Right atrium auricular region (tissue), 2 donors: Measurements from ENCODE around the gene PAX6. TPM values are rescaled to one million over a fixed set of nuclear protein-coding genes. Genes with fewer than 3 reads are reported as not detected.

Source experiments
- DNase-seq: peaks from one replicate; pipeline ENCODE4 v3.0.0-alpha.2; 2019; ENCODE audit warnings: low spot score
- H3K27ac ChIP-seq, 2 donors: fragments of 200-600 bp; sonication (generic); 1 replicate in 1 of 2; 2 replicates in 1 of 2; pipeline ENCODE4 v1.5.1; 2016 to 2019
- H3K27me3 ChIP-seq, 2 donors: fragments of 200-600 bp; sonication (generic); one replicate each; pipeline versions ENCODE4 v1.5.1 to v1.6.0; 2017 to 2019
- H3K36me3 ChIP-seq: fragments of 200-600 bp; sonication (generic); one replicate; pipeline ENCODE4 v1.5.1; 2016
- H3K4me1 ChIP-seq, 2 donors: fragments of 200-600 bp; sonication (generic); one replicate each; pipeline versions ENCODE4 v1.5.1 to v1.6.0; 2017 to 2019
- H3K4me3 ChIP-seq, 2 donors: fragments of 200-600 bp; sonication (generic); 1 replicate in 1 of 2; 2 replicates in 1 of 2; pipeline ENCODE4 v1.5.1; 2017 to 2019; ENCODE audit warnings: mild to moderate bottlenecking in 1 of 2, moderate library complexity in 1 of 2
- H3K9me3 ChIP-seq, 2 donors: fragments of 200-600 bp; sonication (generic); one replicate each; pipeline ENCODE4 v1.5.1; 2019
- CTCF ChIP-seq, 2 donors: fragments of 200-600 bp; sonication (generic); IDR thresholded peaks; one replicate each; pipeline ENCODE4 v1.5.1; 2019; ENCODE audit warnings: antibody characterized with exemption in 2 of 2
- total RNA-seq, 2 donors: library from RNA; depleted of rRNA; stranded (reverse); fragments of >200 nt; gene quantifications; one replicate each; pipeline ENCODE4 v1.1.0, GENCODE V29; 2016

The PAX6 gene
- total RNA-seq, 2 donors from 2014 or later = not detected

GRCh38 chr11:31768749-31769640 is 42.1 kb downstream of the PAX6 start:
- H3K27ac ChIP-seq = no peak overlapping the region

GRCh38 chr11:31767685-31768084 is 43.4 kb downstream of the PAX6 start:
- DNase-seq = no peak
- no peaks in the 10 kb centered on the region for H3K27me3 ChIP-seq
- no peak overlapping the region for H3K4me3 ChIP-seq
- no peak for TF ChIP-seq CTCF (IDR thresholded peaks at IDR 0.05)
- H3K36me3 ChIP-seq = no peaks in the 10 kb centered on the region
- no peak overlapping the region for H3K27ac ChIP-seq
- peaks cover 0 to 7% of the 10 kb centered on the region in 2 donors for H3K4me1 ChIP-seq
- no peaks in the 10 kb centered on the region for H3K9me3 ChIP-seq

More at GRCh38 chr11:31768749-31769640, 42.1 kb downstream of the PAX6 start:
- Histone ChIP-seq H3K36me3 (no peaks in the 10 kb centered on the region), H3K4me1 (peaks cover 0 to 8% of the 10 kb centered on the region in 2 donors), H3K4me3 (no peak overlapping the region), H3K27me3 (no peaks in the 10 kb centered on the region), H3K9me3 (no peaks in the 10 kb centered on the region)
- DNase-seq = no peak
- no peak for TF ChIP-seq CTCF (IDR thresholded peaks at IDR 0.05)

- Histone ChIP-seq H3K27ac (no peak overlapping the region), H3K4me3 (no peak overlapping the region), H3K4me1 (peaks cover 0 to 1% of the 10 kb centered on the region in 2 donors), H3K27me3 (no peaks in the 10 kb centered on the region), H3K9me3 (no peaks in the 10 kb centered on the region), H3K36me3 (no peaks in the 10 kb centered on the region)
- DNase-seq = no peak
- no peak for TF ChIP-seq CTCF (IDR thresholded peaks at IDR 0.05)
These were observed 44.1 kb downstream of the PAX6 start for GRCh38 chr11:31767066-31767465.

- no peaks in the 10 kb centered on the region for H3K4me1 ChIP-seq
- TF ChIP-seq CTCF (IDR thresholded peaks at IDR 0.05) = no peak
- no peaks in the 10 kb centered on the region for H3K27me3 ChIP-seq
- no peak overlapping the region for H3K27ac ChIP-seq
- no peaks in the 10 kb centered on the region for H3K9me3 ChIP-seq
- no peak for DNase-seq
- H3K4me3 ChIP-seq = no peak overlapping the region
- no peaks in the 10 kb centered on the region for H3K36me3 ChIP-seq
These were observed 46.4 kb downstream of the PAX6 start for GRCh38 chr11:31764766-31765165.

DNA sequence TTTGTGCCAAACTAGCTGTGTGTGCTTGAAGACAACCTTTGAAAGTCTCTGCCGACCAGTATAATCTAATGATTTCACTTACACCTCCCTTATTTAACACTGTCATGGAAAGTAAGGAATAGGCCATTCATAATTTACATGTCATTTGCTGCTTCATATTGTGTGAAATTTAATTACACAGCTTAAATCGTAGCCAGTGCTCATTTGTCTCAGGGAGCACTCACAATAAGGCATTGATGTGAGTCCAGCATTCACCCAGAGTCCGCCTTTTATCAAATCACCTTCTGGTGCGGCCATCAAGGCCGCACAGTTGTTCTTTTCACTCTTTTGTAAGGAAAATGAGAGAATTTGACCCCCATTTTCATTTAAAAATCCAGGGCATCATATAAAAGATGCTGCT is 46.9 kb downstream of the PAX6 start:
- Histone ChIP-seq H3K36me3 (no peaks in the 10 kb centered on the region), H3K27me3 (no peaks in the 10 kb centered on the region), H3K27ac (no peak overlapping the region), H3K4me3 (no peak overlapping the region), H3K4me1 (no peaks in the 10 kb centered on the region), H3K9me3 (no peaks in the 10 kb centered on the region)
- DNase-seq = no peak
- no peak for TF ChIP-seq CTCF (IDR thresholded peaks at IDR 0.05)
